HG02798 (cell line): ENCODE measurements around the gene STARD5.
"Not testable (repeated sequence)": the region's sequence is repeated elsewhere in the genome, so short reads cannot be mapped to it uniquely, and the experiment has no call there.

Source experiments
- ATAC-seq: cut with Tn5 transposase; IDR thresholded peaks from one replicate; pipeline ENCODE4 v1.9.1; 2021; ENCODE audit warnings: mild to moderate bottlenecking; ENCODE audit not compliant: unreplicated experiment, poor library complexity

The STARD5 gene, protein sequence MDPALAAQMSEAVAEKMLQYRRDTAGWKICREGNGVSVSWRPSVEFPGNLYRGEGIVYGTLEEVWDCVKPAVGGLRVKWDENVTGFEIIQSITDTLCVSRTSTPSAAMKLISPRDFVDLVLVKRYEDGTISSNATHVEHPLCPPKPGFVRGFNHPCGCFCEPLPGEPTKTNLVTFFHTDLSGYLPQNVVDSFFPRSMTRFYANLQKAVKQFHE

DNA sequence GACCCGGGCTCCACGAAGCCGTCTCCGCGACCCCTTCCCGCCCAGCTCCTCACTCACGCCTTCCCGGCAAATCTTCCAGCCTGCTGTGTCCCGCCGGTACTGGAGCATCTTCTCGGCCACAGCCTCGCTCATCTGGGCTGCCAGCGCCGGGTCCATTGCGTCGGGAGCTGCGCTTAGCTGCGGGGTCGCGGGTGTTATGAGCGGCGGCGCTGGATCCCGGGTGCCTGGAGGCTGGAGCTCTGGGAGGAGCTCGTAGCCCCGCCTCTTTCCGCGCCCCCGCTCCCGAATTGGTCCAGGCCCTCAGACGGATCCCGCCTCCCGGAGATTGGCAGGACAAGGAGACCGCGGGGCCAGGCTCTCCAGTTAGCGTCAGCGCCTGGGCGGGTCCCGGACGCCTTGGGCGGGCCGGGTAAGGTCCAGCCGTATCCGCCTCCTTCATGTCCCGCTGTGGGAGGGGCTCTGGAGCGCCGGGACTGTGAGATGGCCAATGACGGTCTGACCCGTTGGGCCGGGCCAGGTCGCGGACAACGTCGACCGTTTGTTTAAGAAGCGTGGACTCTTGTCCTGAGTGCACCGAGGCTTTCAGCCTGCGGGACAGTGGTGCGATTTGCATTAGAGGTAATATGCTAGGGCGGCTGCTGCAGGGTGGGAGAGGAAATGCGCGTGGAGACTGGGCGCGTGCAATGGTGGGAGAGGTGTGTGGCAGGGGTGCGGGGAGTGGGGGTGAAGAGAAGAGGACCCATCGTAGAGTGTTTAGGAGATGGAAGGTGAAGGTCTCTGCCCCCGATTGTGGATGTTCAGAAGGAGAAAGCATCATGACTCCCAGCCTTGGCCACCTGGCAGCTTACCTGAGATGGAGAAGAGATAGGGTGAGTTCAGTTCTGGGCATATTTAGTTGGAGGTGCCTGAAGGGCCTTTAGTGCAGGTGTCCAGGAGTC, at the start of gene STARD5:
STARD5 (minus strand) TSS at position 198 of the 938 bp plus-strand sequence; CDS start at position 156, 42 bp downstream.
- peak; percentile 100 for ATAC-seq

- no peak for ATAC-seq
Observed at GRCh38 chr15:81373176-81373575, 49.2 kb upstream of the STARD5 start.

DNA sequence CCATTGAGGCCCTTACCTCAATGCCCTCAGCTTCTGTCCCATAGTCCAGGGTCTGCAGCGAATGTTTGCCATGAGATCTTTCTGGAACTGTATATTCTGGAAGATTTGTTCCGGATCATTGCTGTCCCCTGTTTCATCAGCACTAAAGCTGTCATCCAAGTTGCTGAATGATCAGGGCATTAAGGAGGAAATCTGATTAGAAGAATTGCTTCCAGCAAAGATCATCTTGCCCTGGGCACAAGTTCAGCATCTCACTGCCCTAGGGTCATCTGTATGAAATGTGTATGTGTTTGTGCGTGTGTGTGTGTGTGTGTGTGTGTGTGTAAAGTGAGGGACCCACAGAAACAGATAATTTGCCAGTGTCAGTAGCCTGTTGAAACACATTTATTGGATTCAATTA, 48.6 kb upstream of the STARD5 start:
- no peak for ATAC-seq

- ATAC-seq, result no peak
Observed at GRCh38 chr15:81363718-81364500, 40.0 kb upstream of the STARD5 start.

- no peak for ATAC-seq
Observed at GRCh38 chr15:81363276-81363675, 39.3 kb upstream of the STARD5 start.

DNA sequence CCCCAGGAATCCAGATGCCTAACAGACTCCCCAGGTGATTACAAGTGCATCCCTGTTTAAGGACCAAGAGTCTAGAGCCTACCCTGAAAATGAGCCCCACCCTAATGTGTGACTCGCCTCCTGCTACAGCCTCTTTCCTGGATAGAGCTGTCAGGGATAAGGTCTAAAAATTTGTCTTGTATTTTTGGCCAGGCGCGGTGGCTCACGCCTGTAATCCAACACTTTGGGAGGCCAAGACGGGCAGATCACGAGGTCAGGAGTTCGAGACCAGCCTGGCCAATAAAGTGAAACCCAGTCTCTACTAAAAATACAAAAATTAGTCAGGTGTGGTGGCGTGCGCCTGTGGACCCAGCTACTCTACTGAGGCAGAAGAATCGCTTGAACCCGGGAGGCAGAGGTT, 38.8 kb upstream of the STARD5 start:
- ATAC-seq, result no peak

DNA sequence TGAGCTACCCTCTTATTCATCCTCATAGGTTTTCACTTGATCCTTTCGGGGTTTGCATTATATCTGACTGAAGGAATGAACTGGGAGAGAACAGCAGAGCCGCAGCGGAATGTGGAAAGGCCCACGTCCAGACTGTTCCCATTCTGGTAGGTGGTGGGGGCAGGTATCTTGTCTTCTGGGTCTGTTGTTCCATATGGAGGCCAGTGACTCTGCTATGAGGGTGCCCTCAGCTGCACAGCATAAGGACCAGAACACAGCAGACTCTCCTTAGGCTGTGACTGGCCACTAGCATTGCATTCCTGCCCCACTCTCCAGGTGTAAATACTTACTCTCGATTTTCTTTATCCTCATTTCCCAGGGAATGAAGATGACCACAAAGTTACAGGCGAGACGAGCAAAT, 38.0 kb upstream of the STARD5 start:
- no peak for ATAC-seq

DNA sequence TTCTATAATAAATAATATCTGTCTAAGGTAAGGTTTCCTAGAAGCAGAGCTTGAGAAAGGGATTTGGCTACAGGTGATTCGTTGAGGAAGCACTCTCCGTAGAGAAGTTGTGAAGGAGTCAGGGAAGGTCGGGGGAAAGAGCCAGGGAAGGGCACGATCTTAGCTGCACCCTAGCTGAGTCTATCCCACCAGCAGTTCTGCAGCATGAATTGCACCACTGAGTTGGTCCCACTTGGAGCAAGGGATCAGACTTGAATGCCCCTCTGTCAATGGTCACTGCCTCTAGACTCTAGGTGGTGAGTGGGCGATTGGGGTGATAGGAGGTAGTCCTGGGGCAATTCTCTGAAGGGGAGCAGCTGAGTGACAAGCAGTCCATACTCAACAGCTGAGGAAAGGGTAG, 36.5 kb upstream of the STARD5 start:
- ATAC-seq, result no peak

- ATAC-seq, result no peak
Observed at GRCh38 chr15:81358248-81358647, 34.3 kb upstream of the STARD5 start.

GRCh38 chr15:81357180-81357686, 33.3 kb upstream of the STARD5 start:
- no peak for ATAC-seq

- ATAC-seq, result no peak
Observed at GRCh38 chr15:81356252-81356651, 32.3 kb upstream of the STARD5 start.

GRCh38 chr15:81351651-81352050, 27.7 kb upstream of the STARD5 start:
- no peak for ATAC-seq

GRCh38 chr15:81349271-81349670, 25.3 kb upstream of the STARD5 start:
- ATAC-seq, result no peak

GRCh38 chr15:81348691-81349090, 24.8 kb upstream of the STARD5 start:
- ATAC-seq, result not testable (repeated sequence)

DNA sequence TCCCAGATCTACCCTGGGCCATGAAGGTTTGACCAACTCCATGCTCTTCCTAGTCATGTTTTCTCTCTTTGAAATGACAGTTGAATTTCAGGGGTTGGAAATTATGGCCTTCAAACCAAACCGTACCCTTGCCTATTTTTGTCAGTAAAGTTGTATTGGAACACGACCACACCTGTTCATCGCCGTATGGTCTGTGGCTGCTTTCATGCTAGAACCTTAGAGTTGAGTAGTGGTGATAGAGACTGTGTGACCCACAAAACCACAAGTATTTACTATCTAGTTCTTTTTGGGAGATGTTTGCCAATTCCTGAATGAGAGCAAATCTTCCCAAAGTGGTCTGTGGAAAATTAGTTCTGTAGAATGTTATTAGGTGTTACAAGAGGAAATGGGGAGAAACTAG, 24.0 kb upstream of the STARD5 start:
- no peak for ATAC-seq

GRCh38 chr15:81346611-81347010, 22.7 kb upstream of the STARD5 start:
- ATAC-seq, result no peak

DNA sequence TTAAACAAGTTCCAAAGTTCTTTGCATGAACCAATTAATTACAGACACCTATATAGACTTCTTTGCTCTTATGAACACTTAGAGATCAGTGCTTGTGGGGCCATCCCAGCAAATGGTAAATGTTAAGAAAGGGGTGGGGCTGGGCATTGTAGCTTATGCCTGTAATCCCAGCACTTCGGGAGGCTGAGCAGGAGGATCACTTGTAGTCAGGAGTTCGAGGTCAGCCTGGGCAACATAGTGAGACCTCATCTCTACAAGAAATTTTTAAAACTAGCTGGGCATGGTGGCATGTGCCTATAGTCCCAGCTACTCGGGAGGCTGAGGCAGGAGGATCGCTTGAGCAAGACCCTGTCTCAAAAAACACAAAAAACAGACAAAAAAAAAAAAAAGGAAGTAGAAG, 19.4 kb upstream of the STARD5 start:
- no peak for ATAC-seq

- no peak for ATAC-seq
Observed at GRCh38 chr15:81341351-81341750, 17.4 kb upstream of the STARD5 start.

- no peak for ATAC-seq
Observed at GRCh38 chr15:81339851-81340250, 15.9 kb upstream of the STARD5 start.

- ATAC-seq, result no peak
Observed at GRCh38 chr15:81339321-81339720, 15.4 kb upstream of the STARD5 start.
